HPDE6-E6E7 (cell line): Measurements from ENCODE around the gene STX4.

Experiments used
- DNase-seq: peaks from one replicate; pipeline ENCODE4 v3.0.0; 2011; ENCODE audit warnings: missing footprints; ENCODE audit errors: extremely low spot score

The STX4 gene

DNA sequence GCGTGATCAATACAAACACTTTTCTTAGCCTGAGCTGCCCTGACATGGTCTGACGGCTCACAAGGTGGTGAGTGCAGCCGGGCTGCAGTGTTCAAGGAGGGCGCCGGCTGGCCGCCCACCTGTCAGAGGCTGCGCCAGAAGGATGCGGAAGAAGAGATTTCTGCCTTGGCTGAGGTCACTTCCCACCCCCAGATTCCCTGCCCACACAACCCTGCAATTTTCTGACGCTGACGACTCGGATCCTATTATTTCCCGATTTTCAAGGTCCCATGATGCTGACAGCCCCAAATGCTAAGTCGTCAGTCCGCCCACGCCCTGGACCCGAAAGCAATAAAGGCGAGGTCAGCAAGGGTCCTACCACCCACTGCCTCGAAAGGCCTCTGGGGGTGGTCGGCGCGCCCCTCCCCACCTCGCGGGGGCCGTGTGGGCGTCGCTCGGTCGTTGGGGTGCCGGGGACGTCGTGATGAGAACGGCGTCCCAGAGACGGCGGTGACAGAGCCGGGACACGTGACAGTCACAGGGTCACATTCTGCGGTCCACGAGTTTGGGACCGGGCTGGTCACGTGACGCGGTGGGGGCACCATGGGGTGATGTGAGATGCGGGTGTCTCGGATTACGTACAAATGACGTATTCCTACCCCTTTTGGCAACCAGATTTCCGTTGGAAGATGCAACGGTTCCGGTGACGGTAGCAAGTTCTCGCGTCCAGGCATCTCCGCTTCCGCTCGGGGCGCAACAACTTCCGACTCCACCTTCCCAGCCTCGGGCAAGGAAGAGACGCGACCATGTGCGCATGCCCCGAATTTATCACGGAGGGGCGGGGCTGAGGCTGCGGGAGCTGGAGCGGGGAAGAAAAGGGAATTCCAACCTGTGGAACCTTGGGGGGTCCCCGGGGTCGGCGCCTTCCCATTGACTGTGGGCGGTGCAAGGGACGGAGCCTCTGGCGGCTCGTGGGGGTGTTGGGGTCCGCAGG lies at the start of gene STX4:
TSS of gene STX4 (plus strand) at position 823 of the 973 bp plus-strand sequence. CDS start 248 bp downstream, outside the sequence.
- peak; percentile 90 for DNase-seq

GRCh38 chr16:30983898-30984610 lies 49.3 kb upstream of the STX4 start:
- no peak for DNase-seq

DNA sequence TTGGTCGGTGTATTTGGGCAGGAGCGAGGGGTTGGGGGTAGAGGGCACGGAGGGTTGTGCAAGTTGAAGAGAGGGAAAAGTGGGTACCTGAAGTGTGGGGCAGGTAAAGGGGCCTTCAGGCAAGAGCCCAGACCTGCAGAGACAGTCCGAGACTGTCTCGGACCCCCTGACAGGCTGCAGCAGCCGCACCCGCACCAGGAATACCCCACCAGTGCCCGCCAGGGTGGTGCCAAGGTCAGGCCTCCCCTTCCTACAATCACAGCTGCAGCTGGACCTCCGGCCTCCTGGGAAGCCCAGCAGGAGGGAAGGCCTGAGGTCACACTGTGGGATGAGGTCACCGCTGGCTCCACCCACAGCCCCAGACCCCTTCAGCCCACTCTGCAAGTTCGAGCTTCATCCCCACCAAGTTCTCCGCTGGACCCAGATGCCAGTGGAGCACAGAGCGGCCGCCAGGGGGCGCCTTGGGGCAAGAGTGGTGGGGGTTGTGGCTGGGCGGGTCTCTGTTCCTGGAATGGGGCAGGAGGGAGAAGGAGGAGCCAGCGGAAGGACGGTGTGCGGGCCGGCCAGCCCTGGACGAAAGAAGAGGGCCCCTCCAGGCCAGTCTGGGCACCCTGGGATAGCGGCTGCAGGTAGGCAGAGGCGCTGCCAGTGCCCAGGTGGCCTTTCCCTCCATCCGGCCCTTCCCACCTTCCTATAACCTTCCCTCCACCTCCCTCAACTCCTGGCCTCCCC lies 48.5 kb upstream of the STX4 start, which contains the start of gene HSD3B7:
TSS of gene HSD3B7 (plus strand) at position 539 of the 732 bp plus-strand sequence. CDS start 452 bp downstream, outside the sequence.
- peak; percentile 93 for DNase-seq

DNA sequence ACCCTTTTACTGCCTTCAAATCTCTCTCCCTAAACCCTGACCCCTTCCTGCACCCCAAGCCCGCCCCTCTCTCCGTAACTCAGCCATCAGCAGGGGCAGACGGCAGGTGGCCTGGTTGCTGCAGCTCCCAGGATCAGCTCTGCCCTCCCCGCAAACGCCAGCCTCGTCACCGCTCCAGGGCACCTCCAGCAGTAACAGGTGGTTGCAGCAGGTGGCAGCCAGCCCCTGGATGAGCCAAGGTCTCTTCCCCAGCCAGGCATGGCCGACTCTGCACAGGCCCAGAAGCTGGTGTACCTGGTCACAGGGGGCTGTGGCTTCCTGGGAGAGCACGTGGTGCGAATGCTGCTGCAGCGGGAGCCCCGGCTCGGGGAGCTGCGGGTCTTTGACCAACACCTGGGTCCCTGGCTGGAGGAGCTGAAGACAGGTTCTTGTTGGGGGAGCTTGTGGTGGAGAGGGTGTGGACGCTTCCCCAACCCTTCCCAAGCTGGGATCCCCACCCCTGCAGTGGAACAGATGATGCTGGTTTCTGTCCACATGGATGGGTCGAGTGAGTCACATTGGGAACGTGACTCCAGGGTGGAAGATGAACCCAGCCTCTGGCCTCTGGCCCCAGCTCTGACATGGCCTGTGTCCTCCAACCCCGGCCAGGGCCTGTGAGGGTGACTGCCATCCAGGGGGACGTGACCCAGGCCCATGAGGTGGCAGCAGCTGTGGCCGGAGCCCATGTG lies 47.8 kb upstream of the STX4 start:
- peak; percentile 92 for DNase-seq

- DNase-seq, result no peak
Measured at GRCh38 chr16:30986129-30986991, 47.0 kb upstream of the STX4 start.

- DNase-seq, result no peak
Measured at GRCh38 chr16:30987581-30988190, 45.7 kb upstream of the STX4 start.

- DNase-seq, result no peak
Measured at GRCh38 chr16:30989469-30990047, 43.8 kb upstream of the STX4 start.

DNA sequence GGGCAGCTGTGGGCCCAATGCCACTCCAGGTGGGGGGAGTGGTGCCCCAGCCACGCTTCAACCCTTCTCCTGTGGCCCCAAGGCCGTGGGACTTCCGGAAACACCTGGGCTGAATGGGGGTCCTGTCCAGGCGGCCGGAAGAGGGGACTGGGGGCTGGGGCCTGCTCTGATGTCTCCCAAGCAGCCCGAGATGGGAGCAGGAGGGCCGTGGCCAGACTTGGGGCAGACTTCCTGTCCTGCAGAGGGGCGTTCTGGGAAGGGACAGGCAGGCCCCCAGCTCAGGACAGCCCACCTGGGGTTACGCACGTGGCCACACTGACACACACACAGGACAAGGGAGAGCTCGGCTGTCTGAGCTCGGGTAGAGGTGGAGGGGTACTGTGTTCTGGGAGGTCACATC lies 43.3 kb upstream of the STX4 start:
- no peak for DNase-seq

- DNase-seq, result no peak
Measured at GRCh38 chr16:30991052-30991451, 42.3 kb upstream of the STX4 start.

- DNase-seq, result no peak
Measured at GRCh38 chr16:30992276-30992780, 41.0 kb upstream of the STX4 start.

GRCh38 chr16:30992931-30993816 lies 40.2 kb upstream of the STX4 start:
- no peak for DNase-seq

DNA sequence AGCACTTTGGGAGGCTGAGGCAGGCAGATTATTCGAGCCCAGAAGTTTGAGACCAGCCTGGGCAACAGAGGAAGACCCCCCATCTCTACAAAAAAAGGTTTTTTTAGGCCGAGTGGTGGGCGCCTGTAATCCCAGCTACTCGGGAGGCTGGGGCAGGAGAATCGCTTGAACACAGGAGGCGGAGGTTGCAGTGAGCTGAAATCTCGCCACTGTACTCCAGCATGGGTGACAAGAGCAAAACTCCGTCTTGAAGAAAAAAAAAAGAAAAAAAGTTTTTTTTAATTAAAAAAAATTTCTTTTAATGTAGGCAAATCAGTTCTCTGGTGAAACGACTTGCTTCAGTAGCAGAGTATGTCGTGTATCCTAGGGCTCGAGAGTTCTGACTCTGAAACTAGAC lies 37.4 kb upstream of the STX4 start:
- DNase-seq, result no peak

- no peak for DNase-seq
Measured at GRCh38 chr16:30996324-30996984, 36.9 kb upstream of the STX4 start.

DNA sequence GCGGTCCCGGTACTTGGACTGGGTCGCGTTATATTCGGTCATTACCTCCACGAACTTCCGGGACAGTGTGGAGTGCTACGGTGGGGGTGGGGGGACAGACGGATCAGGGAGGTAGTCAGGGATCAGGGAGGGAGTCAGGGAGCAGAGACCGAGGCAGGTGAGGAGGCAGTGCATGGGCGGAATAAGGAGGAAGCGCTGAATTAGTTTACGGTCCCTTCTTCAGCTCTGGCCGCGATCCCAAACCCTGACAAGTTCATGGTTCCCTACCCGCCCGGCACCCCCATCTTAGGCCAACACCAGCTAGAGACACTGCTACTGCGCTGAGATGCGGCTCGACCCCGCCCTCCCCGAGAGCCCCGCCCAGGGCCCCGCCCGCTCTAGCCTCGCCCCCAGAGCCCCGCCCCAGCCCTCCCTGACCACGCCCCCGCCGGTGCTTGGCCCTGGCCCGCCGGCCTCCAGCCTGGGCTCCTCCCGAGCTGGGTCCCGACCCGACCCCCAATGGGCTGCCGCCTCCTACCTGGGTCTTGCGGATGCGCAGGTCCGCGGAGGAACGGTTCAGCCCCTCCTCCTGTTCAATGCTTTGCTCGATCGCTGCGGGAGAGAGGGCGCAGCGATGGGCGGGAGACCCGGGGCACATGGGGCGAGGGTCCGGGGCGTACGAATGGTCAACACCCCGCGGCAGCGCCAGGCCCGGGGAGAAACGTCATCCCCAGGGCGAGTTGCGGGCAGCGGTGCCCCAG lies 36.2 kb upstream of the STX4 start:
- DNase-seq, result peak; percentile 85

- DNase-seq, result peak; percentile 91
Measured at GRCh38 chr16:30997725-30998711, 35.3 kb upstream of the STX4 start.
